GM12892 (cell line): ENCODE results near the gene CEP131.
"Not testable (repeated sequence)": the region's sequence is repeated elsewhere in the genome, so short reads cannot be mapped to it uniquely, and the experiment has no call there.

ENCODE experiments used
- POLR2A ChIP-seq: IDR thresholded peaks from 2 replicates; pipeline ENCODE4 v1.6.1; 2011; ENCODE audit warnings: low read depth, low read length, control low read depth
- POLR2AphosphoS5 ChIP-seq: IDR thresholded peaks from 2 replicates; pipeline ENCODE4 v1.6.1; 2011; ENCODE audit warnings: low read depth, low read length, control low read depth
- TAF1 ChIP-seq: IDR thresholded peaks from 2 replicates; pipeline ENCODE4 v1.6.1; 2011; ENCODE audit warnings: low read depth, mild to moderate bottlenecking, control low read depth, low read length, borderline replicate concordance

GRCh38 chr17:81154016-81154415, 68.7 kb downstream of the CEP131 start:
- TF ChIP-seq POLR2A, POLR2AphosphoS5, TAF1: not testable (repeated sequence)
